ENCODE data around the gene CARD9.
A peak's percentile ranks its signal among the peaks of the same experiment; 100 is the strongest.

CARD9 gene

GRCh38 chr9:136353757-136354488, 19.5 kb downstream of the CARD9 start (continued):
- TF ChIP-seq ZNF169 (tag by site-specific recombination; IDR thresholded peaks at IDR 0.05) (no peak), SP2 (tag by site-specific recombination; IDR thresholded peaks at IDR 0.05) (0 out of 2 replicates have a peak, but pooled peaks have one; percentile 8), YY1 (tag by site-specific recombination; IDR thresholded peaks at IDR 0.05) (no peak), ZIC2 (tag by site-specific recombination; IDR thresholded peaks at IDR 0.05) (0 out of 2 replicates have a peak, but pooled peaks have one; percentile 6), ZNF510 (tag by site-specific recombination; IDR thresholded peaks at IDR 0.05; ENCODE audit: insufficient replicate concordance) (no peak), ZFP37 (tag by site-specific recombination; IDR thresholded peaks at IDR 0.05) (no peak), ZNF10 (tag by site-specific recombination; IDR thresholded peaks at IDR 0.05) (no peak), ZNF677 (tag by site-specific recombination; IDR thresholded peaks at IDR 0.05) (no peak), ZNF280D (tag by site-specific recombination; IDR thresholded peaks at IDR 0.05) (no peak), ZNF621 (tag by site-specific recombination; IDR thresholded peaks at IDR 0.05) (no peak), GLIS2 (tag by site-specific recombination; IDR thresholded peaks at IDR 0.05) (peak; percentile 52; the same call in 1 of the 2 replicates), PATZ1 (tag by site-specific recombination; IDR thresholded peaks at IDR 0.05) (0 out of 2 replicates have a peak, but pooled peaks have one; percentile 6), ZBTB8A (tag by site-specific recombination; IDR thresholded peaks at IDR 0.05) (no peak), KLF16 (tag by site-specific recombination; IDR thresholded peaks at IDR 0.05) (no peak), ZNF558 (tag by site-specific recombination; IDR thresholded peaks at IDR 0.05) (no peak), ZBTB48 (tag by site-specific recombination; IDR thresholded peaks at IDR 0.05) (no peak), FEZF1 (tag by site-specific recombination; IDR thresholded peaks at IDR 0.05) (no peak), ZNF629 (tag by site-specific recombination; IDR thresholded peaks at IDR 0.05) (no peak), ZNF530 (tag by site-specific recombination; IDR thresholded peaks at IDR 0.05; ENCODE audit: low read depth) (no peak), ZNF114 (tag by site-specific recombination; IDR thresholded peaks at IDR 0.05) (no peak), ZNF791 (tag by site-specific recombination; IDR thresholded peaks at IDR 0.05) (no peak), ZNF23 (tag by site-specific recombination; IDR thresholded peaks at IDR 0.05; ENCODE audit: borderline replicate concordance) (no peak), ELK4 (IDR thresholded peaks at IDR 0.05; ENCODE audit: borderline replicate concordance, low read depth, low read length) (no peak)
- TF ChIP-seq, protein P1, sequence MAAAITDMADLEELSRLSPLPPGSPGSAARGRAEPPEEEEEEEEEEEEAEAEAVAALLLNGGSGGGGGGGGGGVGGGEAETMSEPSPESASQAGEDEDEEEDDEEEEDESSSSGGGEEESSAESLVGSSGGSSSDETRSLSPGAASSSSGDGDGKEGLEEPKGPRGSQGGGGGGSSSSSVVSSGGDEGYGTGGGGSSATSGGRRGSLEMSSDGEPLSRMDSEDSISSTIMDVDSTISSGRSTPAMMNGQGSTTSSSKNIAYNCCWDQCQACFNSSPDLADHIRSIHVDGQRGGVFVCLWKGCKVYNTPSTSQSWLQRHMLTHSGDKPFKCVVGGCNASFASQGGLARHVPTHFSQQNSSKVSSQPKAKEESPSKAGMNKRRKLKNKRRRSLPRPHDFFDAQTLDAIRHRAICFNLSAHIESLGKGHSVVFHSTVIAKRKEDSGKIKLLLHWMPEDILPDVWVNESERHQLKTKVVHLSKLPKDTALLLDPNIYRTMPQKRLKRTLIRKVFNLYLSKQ (tag by site-specific recombination; IDR thresholded peaks at IDR 0.05; ENCODE audit: borderline replicate concordance), result no peak
- TF ChIP-seq, protein P2, sequence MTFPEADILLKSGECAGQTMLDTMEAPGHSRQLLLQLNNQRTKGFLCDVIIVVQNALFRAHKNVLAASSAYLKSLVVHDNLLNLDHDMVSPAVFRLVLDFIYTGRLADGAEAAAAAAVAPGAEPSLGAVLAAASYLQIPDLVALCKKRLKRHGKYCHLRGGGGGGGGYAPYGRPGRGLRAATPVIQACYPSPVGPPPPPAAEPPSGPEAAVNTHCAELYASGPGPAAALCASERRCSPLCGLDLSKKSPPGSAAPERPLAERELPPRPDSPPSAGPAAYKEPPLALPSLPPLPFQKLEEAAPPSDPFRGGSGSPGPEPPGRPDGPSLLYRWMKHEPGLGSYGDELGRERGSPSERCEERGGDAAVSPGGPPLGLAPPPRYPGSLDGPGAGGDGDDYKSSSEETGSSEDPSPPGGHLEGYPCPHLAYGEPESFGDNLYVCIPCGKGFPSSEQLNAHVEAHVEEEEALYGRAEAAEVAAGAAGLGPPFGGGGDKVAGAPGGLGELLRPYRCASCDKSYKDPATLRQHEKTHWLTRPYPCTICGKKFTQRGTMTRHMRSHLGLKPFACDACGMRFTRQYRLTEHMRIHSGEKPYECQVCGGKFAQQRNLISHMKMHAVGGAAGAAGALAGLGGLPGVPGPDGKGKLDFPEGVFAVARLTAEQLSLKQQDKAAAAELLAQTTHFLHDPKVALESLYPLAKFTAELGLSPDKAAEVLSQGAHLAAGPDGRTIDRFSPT (tag by site-specific recombination; IDR thresholded peaks at IDR 0.05), result peak; percentile 78
- TF ChIP-seq, protein P3, sequence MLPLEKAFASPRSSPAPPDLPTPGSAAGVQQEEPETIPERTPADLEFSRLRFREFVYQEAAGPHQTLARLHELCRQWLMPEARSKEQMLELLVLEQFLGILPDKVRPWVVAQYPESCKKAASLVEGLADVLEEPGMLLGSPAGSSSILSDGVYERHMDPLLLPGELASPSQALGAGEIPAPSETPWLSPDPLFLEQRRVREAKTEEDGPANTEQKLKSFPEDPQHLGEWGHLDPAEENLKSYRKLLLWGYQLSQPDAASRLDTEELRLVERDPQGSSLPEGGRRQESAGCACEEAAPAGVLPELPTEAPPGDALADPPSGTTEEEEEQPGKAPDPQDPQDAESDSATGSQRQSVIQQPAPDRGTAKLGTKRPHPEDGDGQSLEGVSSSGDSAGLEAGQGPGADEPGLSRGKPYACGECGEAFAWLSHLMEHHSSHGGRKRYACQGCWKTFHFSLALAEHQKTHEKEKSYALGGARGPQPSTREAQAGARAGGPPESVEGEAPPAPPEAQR (tag by site-specific recombination; IDR thresholded peaks at IDR 0.05), result no peak
- TF ChIP-seq, protein P4, sequence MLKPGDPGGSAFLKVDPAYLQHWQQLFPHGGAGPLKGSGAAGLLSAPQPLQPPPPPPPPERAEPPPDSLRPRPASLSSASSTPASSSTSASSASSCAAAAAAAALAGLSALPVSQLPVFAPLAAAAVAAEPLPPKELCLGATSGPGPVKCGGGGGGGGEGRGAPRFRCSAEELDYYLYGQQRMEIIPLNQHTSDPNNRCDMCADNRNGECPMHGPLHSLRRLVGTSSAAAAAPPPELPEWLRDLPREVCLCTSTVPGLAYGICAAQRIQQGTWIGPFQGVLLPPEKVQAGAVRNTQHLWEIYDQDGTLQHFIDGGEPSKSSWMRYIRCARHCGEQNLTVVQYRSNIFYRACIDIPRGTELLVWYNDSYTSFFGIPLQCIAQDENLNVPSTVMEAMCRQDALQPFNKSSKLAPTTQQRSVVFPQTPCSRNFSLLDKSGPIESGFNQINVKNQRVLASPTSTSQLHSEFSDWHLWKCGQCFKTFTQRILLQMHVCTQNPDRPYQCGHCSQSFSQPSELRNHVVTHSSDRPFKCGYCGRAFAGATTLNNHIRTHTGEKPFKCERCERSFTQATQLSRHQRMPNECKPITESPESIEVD (tag by site-specific recombination; IDR thresholded peaks at IDR 0.05), result no peak

All from HEK293 (cell line).